ENCODE measurements around the gene GINS1.
A peak's percentile ranks its signal among the peaks of the same experiment; 100 is the strongest.

GINS1 gene

DNA sequence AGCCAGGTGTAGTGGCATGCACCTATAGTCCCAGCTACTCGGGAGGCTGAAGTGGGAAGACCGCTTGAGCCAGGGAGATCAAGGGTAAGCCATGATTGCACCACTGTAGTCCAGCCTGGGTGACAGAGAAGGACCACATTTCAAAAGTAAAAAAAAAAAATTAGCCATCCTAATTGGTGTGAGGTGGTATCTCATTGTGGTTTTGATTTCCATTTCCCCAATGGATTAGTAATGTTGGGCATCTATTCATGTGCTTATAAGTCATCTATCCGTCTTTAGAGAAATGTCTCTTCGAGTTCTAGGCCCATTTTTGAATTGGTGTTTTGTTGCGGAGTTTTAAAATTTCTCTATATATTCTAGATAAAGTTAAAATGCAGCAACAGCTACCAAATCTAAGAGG is 38.5 kb upstream of the GINS1 start:
- TF ChIP-seq, protein P1, sequence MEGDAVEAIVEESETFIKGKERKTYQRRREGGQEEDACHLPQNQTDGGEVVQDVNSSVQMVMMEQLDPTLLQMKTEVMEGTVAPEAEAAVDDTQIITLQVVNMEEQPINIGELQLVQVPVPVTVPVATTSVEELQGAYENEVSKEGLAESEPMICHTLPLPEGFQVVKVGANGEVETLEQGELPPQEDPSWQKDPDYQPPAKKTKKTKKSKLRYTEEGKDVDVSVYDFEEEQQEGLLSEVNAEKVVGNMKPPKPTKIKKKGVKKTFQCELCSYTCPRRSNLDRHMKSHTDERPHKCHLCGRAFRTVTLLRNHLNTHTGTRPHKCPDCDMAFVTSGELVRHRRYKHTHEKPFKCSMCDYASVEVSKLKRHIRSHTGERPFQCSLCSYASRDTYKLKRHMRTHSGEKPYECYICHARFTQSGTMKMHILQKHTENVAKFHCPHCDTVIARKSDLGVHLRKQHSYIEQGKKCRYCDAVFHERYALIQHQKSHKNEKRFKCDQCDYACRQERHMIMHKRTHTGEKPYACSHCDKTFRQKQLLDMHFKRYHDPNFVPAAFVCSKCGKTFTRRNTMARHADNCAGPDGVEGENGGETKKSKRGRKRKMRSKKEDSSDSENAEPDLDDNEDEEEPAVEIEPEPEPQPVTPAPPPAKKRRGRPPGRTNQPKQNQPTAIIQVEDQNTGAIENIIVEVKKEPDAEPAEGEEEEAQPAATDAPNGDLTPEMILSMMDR (IDR thresholded peaks at IDR 0.05; ENCODE audit: low read depth, low read length): no peak
- DNase-seq (ENCODE audit: low read depth in 2 of 2): no peak
- no peak overlapping the region for H3K4me3 ChIP-seq (replicated peaks in 1 of 2; ENCODE audit: low read depth in 2 of 2, low read length in 2 of 2)

DNA sequence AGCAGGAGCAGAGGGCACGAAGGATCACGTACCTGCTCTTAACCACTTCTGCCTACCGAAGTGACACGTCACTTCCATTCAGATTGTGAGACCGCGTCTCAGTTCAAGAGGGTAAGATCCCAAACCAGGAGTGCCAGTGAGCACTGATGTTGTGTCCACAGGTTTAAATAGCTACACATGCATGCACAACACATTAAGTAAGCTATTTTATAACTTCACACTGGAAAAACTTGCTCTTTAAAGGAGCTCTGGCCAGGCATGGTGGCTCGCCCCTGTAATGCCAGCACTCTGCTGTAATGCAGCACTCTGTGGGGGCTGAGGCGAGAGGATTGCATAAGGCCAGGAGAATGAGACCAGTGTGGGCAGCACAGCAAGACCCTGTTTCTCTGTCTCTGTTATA is 37.9 kb upstream of the GINS1 start:
- no peak overlapping the region for H3K4me3 ChIP-seq (replicated peaks in 1 of 2; ENCODE audit: low read depth in 2 of 2, low read length in 2 of 2)
- DNase-seq (ENCODE audit: low read depth in 2 of 2): no peak
- TF ChIP-seq, protein P1 (IDR thresholded peaks at IDR 0.05; ENCODE audit: low read depth, low read length): no peak

GRCh38 chr20:25369971-25370370 is 37.5 kb upstream of the GINS1 start:
- TF ChIP-seq, protein P1 (IDR thresholded peaks at IDR 0.05; ENCODE audit: low read depth, low read length): no peak
- no peak for DNase-seq (ENCODE audit: low read depth in 2 of 2)
- no peak overlapping the region for H3K4me3 ChIP-seq (replicated peaks in 1 of 2; ENCODE audit: low read depth in 2 of 2, low read length in 2 of 2)

GRCh38 chr20:25372584-25373336 is 34.7 kb upstream of the GINS1 start:
- TF ChIP-seq, protein P1 (IDR thresholded peaks at IDR 0.05; ENCODE audit: low read depth, low read length): no peak
- no peak overlapping the region for H3K4me3 ChIP-seq (replicated peaks in 1 of 2; ENCODE audit: low read depth in 2 of 2, low read length in 2 of 2)
- DNase-seq (ENCODE audit: low read depth in 2 of 2): peak; percentile 50 to 97

- H3K4me3 ChIP-seq (replicated peaks in 1 of 2; ENCODE audit: low read depth in 2 of 2, low read length in 2 of 2): no peak overlapping the region
- no peak for DNase-seq (ENCODE audit: low read depth in 2 of 2)
- TF ChIP-seq, protein P1 (IDR thresholded peaks at IDR 0.05; ENCODE audit: low read depth, low read length): no peak
These were observed 32.6 kb upstream of the GINS1 start for GRCh38 chr20:25374842-25375241.

DNA sequence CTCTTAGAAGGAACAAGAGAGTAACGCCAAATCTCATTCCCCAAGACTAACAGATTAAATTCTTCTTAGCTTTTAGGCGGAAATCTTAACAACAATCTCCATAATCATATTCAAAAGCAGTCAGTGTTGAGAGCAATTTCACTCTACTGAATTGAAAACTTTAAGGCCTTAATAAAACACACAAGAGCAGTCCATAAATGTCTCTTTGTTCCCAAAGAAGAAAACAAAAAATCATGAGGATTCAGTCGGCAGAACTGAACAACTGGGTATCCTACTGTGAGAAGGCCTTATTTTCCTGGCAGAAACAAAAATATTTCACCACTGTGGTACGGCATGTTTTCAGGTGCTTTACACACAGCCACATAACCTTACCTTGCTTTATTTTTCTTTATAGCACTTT is 31.2 kb upstream of the GINS1 start:
- DNase-seq (ENCODE audit: low read depth in 2 of 2): no peak
- no peak overlapping the region for H3K4me3 ChIP-seq (replicated peaks in 1 of 2; ENCODE audit: low read depth in 2 of 2, low read length in 2 of 2)
- TF ChIP-seq, protein P1 (IDR thresholded peaks at IDR 0.05; ENCODE audit: low read depth, low read length): no peak

GRCh38 chr20:25376886-25377285 is 30.6 kb upstream of the GINS1 start:
- TF ChIP-seq, protein P1 (IDR thresholded peaks at IDR 0.05; ENCODE audit: low read depth, low read length): no peak

More at GRCh38 chr20:25376886-25377285, 30.6 kb upstream of the GINS1 start:
- DNase-seq (ENCODE audit: low read depth in 2 of 2): no peak
- no peak overlapping the region for H3K4me3 ChIP-seq (replicated peaks in 1 of 2; ENCODE audit: low read depth in 2 of 2, low read length in 2 of 2)
